OCI-LY3 (cell line): ENCODE data around the gene ETF1.

Experiments used
- EZH2phosphoT487 ChIP-seq: fragments of 200-600 bp; shearing (Covaris generic); IDR thresholded peaks from 2 replicates; pipeline ENCODE4 v1.6.1; 2018; ENCODE audit warnings: antibody characterized with exemption, mixed run types, low read depth
- TF ChIP-seq, protein P1 (sequence below): fragments of 200-600, 300-600 bp; sonication (generic); IDR thresholded peaks from 2 replicates; pipeline ENCODE4 v1.5.1; 2014; ENCODE audit warnings: antibody characterized with exemption, low read length, low read depth

DNA sequence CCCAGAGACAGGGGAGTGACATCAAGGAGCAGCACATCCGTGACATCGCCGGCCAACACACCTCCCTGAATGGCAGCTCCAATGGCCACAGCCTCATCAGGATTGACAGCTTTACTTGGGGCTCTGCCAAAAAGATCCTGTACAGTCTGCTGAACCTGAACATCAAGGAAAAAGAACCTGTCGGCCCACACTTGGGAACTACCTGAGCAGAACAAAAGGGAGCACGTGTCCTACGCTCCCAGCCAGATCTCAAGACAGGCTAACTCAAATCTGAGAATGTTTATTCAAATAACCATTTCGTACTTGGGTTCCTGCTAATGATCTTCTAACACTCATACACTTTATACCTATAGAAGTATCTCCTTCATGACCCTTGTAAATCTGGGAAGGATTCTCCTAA, 16.9 kb upstream of the ETF1 start:
- TF ChIP-seq, protein P1, sequence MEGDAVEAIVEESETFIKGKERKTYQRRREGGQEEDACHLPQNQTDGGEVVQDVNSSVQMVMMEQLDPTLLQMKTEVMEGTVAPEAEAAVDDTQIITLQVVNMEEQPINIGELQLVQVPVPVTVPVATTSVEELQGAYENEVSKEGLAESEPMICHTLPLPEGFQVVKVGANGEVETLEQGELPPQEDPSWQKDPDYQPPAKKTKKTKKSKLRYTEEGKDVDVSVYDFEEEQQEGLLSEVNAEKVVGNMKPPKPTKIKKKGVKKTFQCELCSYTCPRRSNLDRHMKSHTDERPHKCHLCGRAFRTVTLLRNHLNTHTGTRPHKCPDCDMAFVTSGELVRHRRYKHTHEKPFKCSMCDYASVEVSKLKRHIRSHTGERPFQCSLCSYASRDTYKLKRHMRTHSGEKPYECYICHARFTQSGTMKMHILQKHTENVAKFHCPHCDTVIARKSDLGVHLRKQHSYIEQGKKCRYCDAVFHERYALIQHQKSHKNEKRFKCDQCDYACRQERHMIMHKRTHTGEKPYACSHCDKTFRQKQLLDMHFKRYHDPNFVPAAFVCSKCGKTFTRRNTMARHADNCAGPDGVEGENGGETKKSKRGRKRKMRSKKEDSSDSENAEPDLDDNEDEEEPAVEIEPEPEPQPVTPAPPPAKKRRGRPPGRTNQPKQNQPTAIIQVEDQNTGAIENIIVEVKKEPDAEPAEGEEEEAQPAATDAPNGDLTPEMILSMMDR: no peak
- no peak for TF ChIP-seq EZH2phosphoT487
